GM18498 (cell line): Measurements from ENCODE around the gene OR2V1.
A peak's percentile ranks its signal among the peaks of the same experiment; 100 is the strongest.
"Not testable (repeated sequence)": the region's sequence is repeated elsewhere in the genome, so short reads cannot be mapped to it uniquely, and the experiment has no call there.

Source experiments
- ATAC-seq: cut with Tn5 transposase; IDR thresholded peaks from one replicate; pipeline ENCODE4 v1.9.1; 2021; ENCODE audit warnings: mild to moderate bottlenecking, moderate library complexity; ENCODE audit not compliant: unreplicated experiment

OR2V1 gene, protein sequence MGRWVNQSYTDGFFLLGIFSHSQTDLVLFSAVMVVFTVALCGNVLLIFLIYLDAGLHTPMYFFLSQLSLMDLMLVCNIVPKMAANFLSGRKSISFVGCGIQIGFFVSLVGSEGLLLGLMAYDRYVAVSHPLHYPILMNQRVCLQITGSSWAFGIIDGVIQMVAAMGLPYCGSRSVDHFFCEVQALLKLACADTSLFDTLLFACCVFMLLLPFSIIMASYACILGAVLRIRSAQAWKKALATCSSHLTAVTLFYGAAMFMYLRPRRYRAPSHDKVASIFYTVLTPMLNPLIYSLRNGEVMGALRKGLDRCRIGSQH

DNA sequence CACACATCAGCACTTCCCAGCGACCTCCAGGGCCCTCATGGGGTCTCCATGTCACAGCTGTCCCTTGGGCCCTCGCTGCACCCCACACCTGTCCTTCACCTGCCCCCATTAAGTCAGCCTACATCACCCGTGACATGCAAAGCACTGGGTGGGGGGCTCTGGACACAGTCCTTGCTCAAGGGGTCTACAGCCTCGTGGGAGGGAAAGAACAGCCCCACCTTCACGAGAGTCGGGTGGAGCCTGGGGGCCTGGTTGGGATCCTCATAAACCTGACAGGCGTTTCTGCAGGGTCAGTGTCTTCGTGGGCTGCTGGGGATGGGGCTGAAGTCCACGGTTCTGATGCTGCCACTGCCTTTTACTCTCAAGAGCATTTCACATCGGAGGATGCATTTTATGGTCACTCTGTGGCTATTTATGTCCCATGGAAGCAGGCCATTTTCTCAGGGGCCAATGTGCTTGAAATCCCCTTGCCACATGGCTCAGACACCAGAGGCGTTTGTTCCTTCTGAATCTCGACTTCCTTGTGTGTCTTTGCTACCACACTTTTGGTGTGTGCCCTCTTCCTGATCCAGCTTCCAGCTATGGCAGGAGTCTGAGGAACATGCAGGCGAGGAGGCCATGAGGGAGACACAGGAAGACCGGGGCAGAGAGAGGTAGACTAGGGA is at the start of gene OR2V1:
TSS of gene OR2V1 (minus strand) at position 338 of the 665 bp plus-strand sequence. CDS start 5,865 bp downstream, outside the sequence.
- no peak for ATAC-seq

- ATAC-seq, result not testable (repeated sequence)
Observed at GRCh38 chr5:181177559-181177958, 46.6 kb upstream of the OR2V1 start.

DNA sequence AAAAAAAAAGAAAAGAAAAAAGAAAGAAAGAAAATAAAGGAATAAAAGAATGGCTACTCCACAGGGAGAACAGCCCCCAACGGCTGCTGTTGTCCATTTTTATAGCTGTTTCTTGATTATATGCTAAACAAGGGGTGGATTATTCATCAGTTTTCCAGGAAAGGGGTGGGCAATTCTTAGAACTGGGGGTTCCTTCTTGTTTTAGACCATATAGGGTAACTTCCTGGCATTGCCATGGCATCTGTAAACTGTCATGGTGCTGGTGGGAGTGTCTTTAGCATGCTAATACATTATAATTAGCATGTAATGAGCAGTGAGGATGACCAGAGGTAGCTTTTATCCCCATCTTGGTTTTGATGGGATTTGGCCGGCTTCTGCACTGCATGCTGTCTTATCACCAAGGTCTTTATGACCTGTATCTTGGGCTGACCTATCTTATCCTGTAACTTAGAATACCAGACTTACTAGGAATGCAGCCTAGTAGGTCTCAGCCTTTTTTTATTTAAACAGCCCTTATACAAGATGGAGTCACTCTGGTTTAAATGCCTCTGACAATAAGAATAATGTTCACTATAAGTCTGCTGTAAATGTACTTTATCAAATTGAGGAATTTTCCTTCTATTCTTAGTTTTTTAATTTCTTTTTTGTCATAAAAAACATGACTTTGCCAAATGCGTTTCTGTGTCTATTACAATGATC is 45.4 kb upstream of the OR2V1 start:
- no peak for ATAC-seq

DNA sequence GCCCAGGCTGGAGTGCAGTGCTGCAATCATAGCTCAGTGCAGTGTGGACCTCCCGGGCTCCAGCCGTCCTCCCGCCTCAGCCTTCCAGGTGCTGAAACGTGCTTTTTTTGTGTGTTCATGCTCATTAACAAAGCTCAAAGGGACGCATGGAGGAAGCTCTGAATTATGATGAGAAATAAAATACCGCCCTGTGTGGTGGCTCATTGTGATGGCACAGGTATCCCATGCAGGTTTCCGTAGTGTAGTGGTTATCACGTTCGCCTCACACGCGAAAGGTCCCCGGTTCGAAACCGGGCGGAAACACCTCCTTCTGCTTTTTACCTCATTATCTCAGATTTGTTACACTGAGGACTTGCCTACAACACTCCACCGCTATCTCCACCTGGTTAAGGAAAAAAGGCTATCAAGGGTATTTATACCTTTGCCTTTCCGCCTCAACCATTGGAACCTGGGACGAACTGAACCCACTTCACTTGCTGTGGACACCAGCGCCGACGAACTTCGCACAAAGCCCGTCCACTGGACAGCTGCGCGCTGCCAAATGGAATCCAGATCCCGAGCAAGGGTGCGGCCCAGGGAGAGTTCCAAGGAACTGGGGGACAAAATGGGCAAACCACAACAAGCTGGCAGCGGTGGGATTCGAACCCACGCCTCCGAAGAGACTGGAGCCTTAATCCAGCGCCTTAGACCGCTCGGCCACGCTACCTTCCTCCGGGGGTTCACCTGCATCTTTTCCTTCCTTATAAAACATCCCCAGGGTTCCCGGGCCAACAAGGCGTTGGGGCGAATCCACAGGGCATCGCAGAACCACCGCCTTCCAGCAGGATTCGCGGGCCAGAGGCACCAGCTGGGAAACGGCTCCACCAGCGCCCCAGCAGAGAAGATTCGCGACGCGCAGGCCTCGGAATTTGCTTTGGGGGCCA is 42.7 kb upstream of the OR2V1 start:
- peak; percentile 59 for ATAC-seq

GRCh38 chr5:181173027-181173419 is 42.1 kb upstream of the OR2V1 start:
- peak; percentile 32 for ATAC-seq

DNA sequence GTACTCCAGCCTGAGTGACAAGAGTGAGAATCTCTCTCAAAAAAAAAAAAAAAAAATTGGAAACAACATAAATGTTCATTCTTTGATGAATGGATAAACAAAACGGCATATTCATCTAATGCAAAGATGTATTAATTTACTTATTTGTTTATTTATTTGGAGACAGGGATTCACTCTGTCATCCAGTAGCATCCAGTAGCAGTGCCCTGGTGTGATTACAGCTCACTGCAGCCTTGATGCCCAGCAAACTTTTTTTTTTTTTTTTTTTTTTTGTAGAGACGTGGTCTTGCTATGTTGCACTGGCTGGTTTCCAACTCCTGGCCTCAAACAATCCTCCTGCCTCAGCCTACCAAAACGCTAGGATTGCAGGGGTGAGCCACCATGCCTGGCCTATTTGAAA is 40.8 kb upstream of the OR2V1 start:
- ATAC-seq, result no peak

- ATAC-seq, result no peak
Observed at GRCh38 chr5:181170996-181171395, 40.0 kb upstream of the OR2V1 start.

GRCh38 chr5:181170237-181170825 is 39.4 kb upstream of the OR2V1 start:
- ATAC-seq, result no peak

- peak; percentile 37 for ATAC-seq
Observed at GRCh38 chr5:181169459-181170236, 38.7 kb upstream of the OR2V1 start.

DNA sequence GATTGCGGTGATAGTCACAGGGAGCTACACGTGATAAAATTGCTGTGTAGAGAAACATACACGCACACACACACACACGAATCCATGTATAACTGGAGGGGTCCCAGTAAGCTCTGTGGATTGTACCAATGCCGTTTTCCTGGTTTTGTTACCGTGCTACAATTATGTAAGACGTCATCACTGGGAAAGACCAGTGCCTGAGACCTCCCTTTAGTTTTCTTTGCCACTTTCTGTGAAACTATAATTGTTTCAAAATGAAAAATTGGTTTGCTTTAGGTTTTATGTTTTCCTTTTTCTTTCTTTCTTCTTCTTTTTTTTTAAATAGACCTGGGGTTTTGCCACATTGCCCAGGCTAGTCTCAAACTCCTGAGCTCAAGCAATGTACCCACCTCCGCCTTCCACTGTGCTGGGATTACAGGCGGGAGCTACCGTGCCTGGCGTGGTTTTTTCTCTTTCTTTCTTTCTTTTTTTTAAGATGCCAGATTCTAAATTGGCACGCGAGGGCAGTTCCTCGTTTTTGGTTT is 37.7 kb upstream of the OR2V1 start:
- no peak for ATAC-seq

DNA sequence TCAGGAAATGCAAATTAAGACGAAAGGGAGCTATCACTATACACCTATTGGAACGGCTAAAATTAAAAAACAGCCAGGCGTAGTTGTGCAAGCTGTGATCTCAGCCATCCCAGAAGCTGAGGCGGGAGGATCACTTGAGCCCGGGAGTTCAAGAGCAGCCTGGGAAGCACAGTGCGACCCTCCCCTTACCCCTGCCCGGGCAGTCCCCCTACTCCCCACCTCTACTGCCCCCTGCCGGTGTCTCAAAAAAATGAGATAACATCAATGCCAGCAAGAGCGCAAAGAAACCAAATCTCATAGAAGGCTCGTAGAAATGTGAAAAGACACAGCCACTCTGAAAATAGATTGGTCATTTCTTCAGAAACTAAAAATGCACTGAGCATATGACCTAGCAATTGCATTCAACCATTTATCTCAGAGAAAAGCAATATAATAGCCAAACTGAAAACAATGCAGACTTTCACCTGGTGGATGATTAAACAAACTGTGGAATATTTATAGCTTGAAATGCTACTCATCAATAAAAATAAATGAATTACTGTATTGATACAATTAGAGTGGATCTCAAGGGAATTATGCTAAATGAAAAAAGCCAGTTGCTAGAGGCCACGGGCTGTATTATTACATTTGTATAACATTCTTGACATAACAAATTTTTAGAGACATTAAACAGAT is 37.0 kb upstream of the OR2V1 start:
- no peak for ATAC-seq

GRCh38 chr5:181166812-181167733 is 36.1 kb upstream of the OR2V1 start:
- no peak for ATAC-seq

GRCh38 chr5:181164076-181164952 is 33.3 kb upstream of the OR2V1 start:
- no peak for ATAC-seq

GRCh38 chr5:181163487-181164075 is 32.6 kb upstream of the OR2V1 start:
- ATAC-seq, result no peak

DNA sequence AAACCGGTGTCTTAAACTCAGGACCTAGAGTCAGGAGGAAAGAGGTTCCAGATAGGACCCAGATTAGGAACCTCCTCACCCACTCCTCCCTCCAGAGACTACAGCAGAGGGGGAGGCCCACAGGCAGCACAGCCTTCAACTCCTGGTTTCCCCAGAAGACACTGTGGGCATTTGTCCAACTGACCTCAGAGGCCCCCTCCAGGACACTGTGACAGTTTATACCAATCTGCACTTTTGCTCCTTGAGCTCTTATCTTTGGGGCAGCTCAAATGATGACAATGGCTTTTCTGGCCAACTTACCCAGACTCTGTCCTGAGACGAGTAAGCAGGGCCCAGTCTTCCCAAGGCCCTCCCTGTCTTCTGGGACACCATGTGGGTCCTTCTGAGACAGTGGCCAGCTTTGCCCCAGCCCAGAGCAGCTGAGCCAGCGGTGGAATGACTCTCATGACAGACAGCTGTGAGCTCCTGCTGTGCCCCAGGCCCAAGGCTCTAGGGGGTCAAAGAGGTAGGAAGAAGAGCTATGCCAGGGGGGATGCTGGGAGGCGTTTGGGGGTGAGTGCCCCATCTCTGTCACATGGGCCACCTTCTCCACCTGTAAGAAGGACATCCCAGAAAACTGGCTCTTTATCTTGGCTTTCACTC is 30.7 kb upstream of the OR2V1 start:
- no peak for ATAC-seq
